IPS-18c (cell line): ENCODE results near the gene INPP5D.

ENCODE experiments used
- H3K4me3 ChIP-seq: 2 replicates; pipeline ENCODE4 v1.7.0; 2013; ENCODE audit warnings: low read depth, mild to moderate bottlenecking, low read length, moderate library complexity; ENCODE audit not compliant: insufficient read depth
- H3K9me3 ChIP-seq: one replicate; pipeline ENCODE4 v1.6.1; 2013; ENCODE audit warnings: mild to moderate bottlenecking, low read length, moderate library complexity; ENCODE audit not compliant: control insufficient read depth, insufficient read depth

INPP5D gene

GRCh38 chr2:233210843-233211547 is 150.9 kb downstream of the INPP5D start:
- no peak overlapping the region for H3K4me3 ChIP-seq
- peaks cover 2% of the 10 kb centered on the region for H3K9me3 ChIP-seq

- Histone ChIP-seq H3K4me3 (no peak overlapping the region), H3K9me3 (peaks cover 2% of the 10 kb centered on the region)
These were observed 151.4 kb downstream of the INPP5D start for GRCh38 chr2:233211548-233211895.

GRCh38 chr2:233213011-233213410 is 152.9 kb downstream of the INPP5D start:
- H3K9me3 ChIP-seq: peaks cover 2% of the 10 kb centered on the region
- no peak overlapping the region for H3K4me3 ChIP-seq

GRCh38 chr2:233213975-233214374 is 153.8 kb downstream of the INPP5D start:
- no peak overlapping the region for H3K4me3 ChIP-seq
- H3K9me3 ChIP-seq: peaks cover 2% of the 10 kb centered on the region

GRCh38 chr2:233217892-233218377 is 157.8 kb downstream of the INPP5D start:
- H3K4me3 ChIP-seq: no peak overlapping the region
- peaks cover 2% of the 10 kb centered on the region for H3K9me3 ChIP-seq

- H3K9me3 ChIP-seq: no peaks in the 10 kb centered on the region
- H3K4me3 ChIP-seq: no peak overlapping the region
These were observed 158.7 kb downstream of the INPP5D start for GRCh38 chr2:233218836-233219235.

GRCh38 chr2:233219848-233220247 is 159.7 kb downstream of the INPP5D start:
- H3K9me3 ChIP-seq: peaks cover under 1% of the 10 kb centered on the region
- H3K4me3 ChIP-seq: no peak overlapping the region

GRCh38 chr2:233221378-233222063 is 161.4 kb downstream of the INPP5D start:
- peaks cover 2% of the 10 kb centered on the region for H3K9me3 ChIP-seq
- no peak overlapping the region for H3K4me3 ChIP-seq

GRCh38 chr2:233223059-233223894 is 163.1 kb downstream of the INPP5D start:
- Histone ChIP-seq H3K4me3 (no peak overlapping the region), H3K9me3 (peaks cover 2% of the 10 kb centered on the region)

- Histone ChIP-seq H3K9me3 (peaks cover 2% of the 10 kb centered on the region), H3K4me3 (no peak overlapping the region)
These were observed 165.3 kb downstream of the INPP5D start for GRCh38 chr2:233225230-233226068.

GRCh38 chr2:233226511-233227031 is 166.4 kb downstream of the INPP5D start:
- Histone ChIP-seq H3K4me3 (no peak overlapping the region), H3K9me3 (peaks cover 2% of the 10 kb centered on the region)

- H3K9me3 ChIP-seq: peaks cover 2% of the 10 kb centered on the region
- no peak overlapping the region for H3K4me3 ChIP-seq
These were observed 167.3 kb downstream of the INPP5D start for GRCh38 chr2:233227346-233227978.

- Histone ChIP-seq H3K4me3 (no peak overlapping the region), H3K9me3 (peaks cover 2% of the 10 kb centered on the region)
These were observed 168.2 kb downstream of the INPP5D start for GRCh38 chr2:233228376-233228775.

GRCh38 chr2:233233618-233234230 is 173.6 kb downstream of the INPP5D start:
- Histone ChIP-seq H3K4me3 (no peak overlapping the region), H3K9me3 (no peaks in the 10 kb centered on the region)

GRCh38 chr2:233234264-233234663 is 174.1 kb downstream of the INPP5D start:
- no peaks in the 10 kb centered on the region for H3K9me3 ChIP-seq

GRCh38 chr2:233234996-233235395 is 174.9 kb downstream of the INPP5D start:
- no peak overlapping the region for H3K4me3 ChIP-seq

More at GRCh38 chr2:233234264-233234663, 174.1 kb downstream of the INPP5D start:
- H3K4me3 ChIP-seq: no peak overlapping the region

More at GRCh38 chr2:233234996-233235395, 174.9 kb downstream of the INPP5D start:
- no peaks in the 10 kb centered on the region for H3K9me3 ChIP-seq
